Neural progenitor cell (in vitro differentiated cells): ENCODE results near the gene PPM1B.

Experiments used
- CTCF ChIP-seq: fragments of 200-600 bp; sonication (generic); IDR thresholded peaks from 2 replicates; pipeline ENCODE4 v1.5.1; 2017; ENCODE audit warnings: antibody characterized with exemption, mild to moderate bottlenecking
- EZH2 ChIP-seq: fragments of 200-600 bp; sonication (generic); IDR thresholded peaks from 2 replicates; pipeline ENCODE4 v1.6.1; 2017; ENCODE audit warnings: antibody characterized with exemption, mild to moderate bottlenecking, moderate library complexity
- EZH2phosphoT487 ChIP-seq: fragments of 200-600 bp; sonication (generic); IDR thresholded peaks from 2 replicates; pipeline ENCODE4 v1.6.1; 2017; ENCODE audit warnings: antibody characterized with exemption

GRCh38 chr2:44119878-44120277 is 48.8 kb upstream of the PPM1B start:
- TF ChIP-seq EZH2 (no peak), CTCF (no peak), EZH2phosphoT487 (no peak)
